ENCODE data around the gene WBP1L.

The WBP1L gene

DNA sequence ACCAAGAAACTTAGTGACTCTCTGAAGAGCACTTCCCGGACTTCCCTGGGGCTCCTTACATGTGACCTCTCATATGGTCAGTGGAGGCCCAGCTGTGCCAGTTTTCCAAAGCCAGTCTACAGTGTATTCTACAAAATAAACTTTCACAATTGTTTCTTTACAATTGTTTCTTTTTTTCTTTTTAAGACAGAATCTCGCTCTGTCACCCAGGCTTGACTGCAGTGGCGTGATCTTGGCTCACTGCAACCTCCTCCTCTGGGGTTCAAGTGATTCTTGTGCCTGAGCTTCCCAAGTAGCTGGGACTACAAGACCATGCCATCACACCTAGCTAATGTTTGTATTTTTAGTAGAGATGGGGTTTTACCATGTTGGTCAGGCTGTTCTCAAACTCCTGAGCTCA, 67.6 kb downstream of the WBP1L start:
- no peak for DNase-seq (ENCODE audit: low read depth)
- TF ChIP-seq, protein P1, sequence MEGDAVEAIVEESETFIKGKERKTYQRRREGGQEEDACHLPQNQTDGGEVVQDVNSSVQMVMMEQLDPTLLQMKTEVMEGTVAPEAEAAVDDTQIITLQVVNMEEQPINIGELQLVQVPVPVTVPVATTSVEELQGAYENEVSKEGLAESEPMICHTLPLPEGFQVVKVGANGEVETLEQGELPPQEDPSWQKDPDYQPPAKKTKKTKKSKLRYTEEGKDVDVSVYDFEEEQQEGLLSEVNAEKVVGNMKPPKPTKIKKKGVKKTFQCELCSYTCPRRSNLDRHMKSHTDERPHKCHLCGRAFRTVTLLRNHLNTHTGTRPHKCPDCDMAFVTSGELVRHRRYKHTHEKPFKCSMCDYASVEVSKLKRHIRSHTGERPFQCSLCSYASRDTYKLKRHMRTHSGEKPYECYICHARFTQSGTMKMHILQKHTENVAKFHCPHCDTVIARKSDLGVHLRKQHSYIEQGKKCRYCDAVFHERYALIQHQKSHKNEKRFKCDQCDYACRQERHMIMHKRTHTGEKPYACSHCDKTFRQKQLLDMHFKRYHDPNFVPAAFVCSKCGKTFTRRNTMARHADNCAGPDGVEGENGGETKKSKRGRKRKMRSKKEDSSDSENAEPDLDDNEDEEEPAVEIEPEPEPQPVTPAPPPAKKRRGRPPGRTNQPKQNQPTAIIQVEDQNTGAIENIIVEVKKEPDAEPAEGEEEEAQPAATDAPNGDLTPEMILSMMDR (IDR thresholded peaks at IDR 0.05; ENCODE audit: low read depth, low read length, missing control alignments), result no peak

DNA sequence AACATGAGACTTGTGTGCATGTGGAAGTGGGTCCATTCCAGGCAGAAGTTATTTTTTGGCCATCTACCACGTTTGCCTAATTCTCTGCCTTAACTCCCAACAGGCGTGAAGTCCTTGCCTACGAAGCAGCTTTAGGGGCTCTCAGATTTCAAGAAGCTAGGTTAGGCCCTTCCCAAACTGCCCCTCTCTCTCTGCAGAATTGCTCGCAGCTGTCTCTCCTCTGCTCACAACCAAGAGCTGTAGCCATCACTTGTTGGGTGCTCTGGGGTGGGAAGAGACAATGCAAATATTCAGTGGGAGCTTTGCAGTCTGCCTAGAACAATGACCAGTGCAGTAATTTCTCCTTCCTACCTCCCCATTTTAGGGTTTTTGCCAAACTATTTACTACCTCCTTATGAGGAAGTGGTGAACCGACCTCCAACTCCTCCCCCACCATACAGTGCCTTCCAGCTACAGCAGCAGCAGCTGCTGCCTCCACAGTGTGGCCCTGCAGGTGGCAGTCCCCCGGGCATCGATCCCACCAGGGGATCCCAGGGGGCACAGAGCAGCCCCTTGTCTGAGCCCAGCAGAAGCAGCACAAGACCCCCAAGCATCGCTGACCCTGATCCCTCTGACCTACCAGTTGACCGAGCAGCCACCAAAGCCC, 68.6 kb downstream of the WBP1L start:
- no peak for DNase-seq (ENCODE audit: low read depth)

More for the DNA sequence above, 67.6 kb downstream of the WBP1L start:
- no peak overlapping the region for H3K4me3 ChIP-seq (ENCODE audit: low read depth, low read length)

DNA sequence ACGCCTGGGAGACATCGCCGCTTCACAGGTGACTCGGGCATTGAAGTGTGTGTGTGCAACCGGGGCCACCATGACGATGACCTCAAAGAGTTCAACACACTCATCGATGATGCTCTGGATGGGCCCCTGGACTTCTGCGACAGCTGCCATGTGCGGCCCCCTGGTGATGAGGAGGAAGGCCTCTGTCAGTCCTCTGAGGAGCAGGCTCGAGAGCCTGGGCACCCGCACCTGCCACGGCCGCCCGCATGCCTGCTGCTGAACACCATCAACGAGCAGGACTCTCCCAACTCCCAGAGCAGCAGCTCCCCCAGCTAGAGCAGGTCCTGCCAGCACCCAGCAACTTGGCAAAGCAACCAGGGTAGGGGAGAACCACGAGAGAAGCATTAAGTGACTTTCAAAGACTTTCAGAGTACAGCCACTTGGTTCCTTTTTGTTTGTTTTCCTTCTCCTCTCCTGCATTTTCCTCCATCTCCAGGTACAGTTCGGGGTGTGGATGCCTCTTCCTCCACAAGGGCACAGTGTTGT, 69.3 kb downstream of the WBP1L start:
- TF ChIP-seq, protein P1 (IDR thresholded peaks at IDR 0.05; ENCODE audit: low read depth, low read length, missing control alignments), result no peak
- no peak for DNase-seq (ENCODE audit: low read depth)
- H3K4me3 ChIP-seq (ENCODE audit: low read depth, low read length), result no peak overlapping the region

More for the DNA sequence above, 68.6 kb downstream of the WBP1L start:
- H3K4me3 ChIP-seq (ENCODE audit: low read depth, low read length), result no peak overlapping the region
- TF ChIP-seq, protein P1 (IDR thresholded peaks at IDR 0.05; ENCODE audit: low read depth, low read length, missing control alignments), result no peak

DNA sequence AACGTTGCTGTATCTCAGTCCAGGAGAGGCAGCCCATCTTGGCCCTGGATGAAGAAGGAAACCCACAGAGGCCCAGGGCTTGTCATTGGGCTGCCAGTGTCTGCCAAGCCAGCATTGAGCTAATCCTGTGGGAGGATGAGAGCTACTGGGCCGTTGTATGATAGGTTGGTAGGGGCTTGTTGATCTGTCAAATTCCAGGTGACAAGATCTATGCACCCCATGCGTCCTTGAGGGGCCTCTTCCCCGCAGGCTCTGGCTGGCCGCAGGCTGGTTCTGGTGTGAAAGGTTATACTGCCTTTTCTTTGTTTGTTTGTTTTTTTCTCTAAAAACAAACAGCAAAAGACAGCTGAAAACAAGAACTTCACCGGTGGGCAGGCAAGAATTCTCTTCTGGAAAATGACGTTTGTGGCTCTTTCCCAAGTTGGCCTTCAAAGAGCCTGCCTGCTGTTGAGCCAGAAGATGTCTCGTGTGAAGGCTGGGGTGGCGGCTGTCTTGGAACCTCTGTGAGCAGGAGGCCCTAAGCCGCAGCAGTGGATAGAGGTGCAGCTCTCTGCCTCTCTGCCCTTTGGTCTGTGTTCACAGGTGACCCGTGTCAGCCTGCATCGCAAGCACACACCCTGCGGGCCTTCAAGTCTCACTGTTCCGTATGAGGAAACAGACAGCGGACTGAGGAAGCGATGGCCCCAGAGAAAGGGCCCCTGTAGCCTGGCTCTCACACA, 70.1 kb downstream of the WBP1L start:
- DNase-seq (ENCODE audit: low read depth), result no peak
- H3K4me3 ChIP-seq (ENCODE audit: low read depth, low read length), result no peak overlapping the region
- TF ChIP-seq, protein P1 (IDR thresholded peaks at IDR 0.05; ENCODE audit: low read depth, low read length, missing control alignments), result no peak

DNA sequence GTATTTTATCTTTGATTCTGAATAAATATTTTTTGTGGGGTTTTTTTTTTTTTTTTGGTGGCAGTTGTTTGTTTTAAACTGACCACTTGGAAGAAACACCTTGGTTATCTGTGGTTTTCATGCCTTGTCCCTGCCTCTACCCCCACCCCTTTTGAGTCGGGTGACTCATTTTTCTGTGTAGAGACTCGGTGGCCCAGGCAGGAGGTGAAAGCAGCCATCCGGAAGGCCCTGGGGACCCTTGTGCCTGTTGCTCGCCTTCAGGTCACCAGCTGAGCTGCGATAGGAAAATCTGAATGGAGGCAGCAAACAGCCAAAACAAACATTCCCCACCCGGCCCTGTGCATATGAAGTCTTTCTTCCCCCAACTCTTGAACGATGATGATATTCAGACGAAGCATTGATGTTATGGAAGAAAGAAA, 70.7 kb downstream of the WBP1L start:
- TF ChIP-seq, protein P1 (IDR thresholded peaks at IDR 0.05; ENCODE audit: low read depth, low read length, missing control alignments), result no peak
- DNase-seq (ENCODE audit: low read depth), result no peak
- H3K4me3 ChIP-seq (ENCODE audit: low read depth, low read length), result no peak overlapping the region

DNA sequence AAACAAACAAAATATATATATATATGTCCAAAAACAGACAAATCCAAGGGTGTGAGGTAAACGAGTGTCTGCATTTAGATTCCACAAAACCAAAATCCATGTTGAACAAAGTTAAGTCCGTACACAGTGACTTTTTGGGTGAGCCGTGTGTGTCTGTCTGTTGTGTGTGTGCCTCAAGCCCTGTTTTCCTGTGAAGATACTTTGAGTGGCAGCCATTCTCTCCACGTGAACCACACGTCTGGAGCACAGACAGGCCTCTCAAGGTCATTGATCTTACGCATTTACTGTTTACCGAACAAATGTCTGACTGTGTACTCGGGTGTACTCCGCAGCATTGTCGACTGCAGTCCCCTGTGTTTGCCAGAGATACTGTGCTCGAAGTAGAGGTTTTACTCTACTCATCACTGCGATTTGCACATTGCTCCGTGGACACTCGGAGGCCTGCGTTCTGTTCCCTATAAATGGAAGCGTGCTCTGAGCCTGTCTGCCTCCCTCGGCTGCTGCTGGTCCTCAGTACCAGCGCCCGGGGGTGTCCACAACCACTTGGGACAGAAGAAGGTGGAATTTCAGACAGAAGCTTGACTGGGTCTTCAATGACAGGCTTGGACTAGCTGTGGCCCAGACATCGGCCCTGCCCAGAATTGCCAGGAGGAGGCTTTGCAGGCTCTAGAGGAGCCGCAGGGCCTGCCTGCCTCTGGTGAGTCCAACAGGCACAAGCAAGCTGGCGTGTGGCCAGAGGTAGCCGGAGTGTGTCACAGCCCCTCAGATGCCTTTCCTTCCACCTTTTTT, 71.3 kb downstream of the WBP1L start:
- DNase-seq (ENCODE audit: low read depth), result no peak
- no peak overlapping the region for H3K4me3 ChIP-seq (ENCODE audit: low read depth, low read length)
- TF ChIP-seq, protein P1 (IDR thresholded peaks at IDR 0.05; ENCODE audit: low read depth, low read length, missing control alignments), result no peak

Measured in GM12864 (cell line).